Urinary bladder (tissue), 4 donors: ENCODE results near the gene ACOXL. TPM values are rescaled to one million over a fixed set of nuclear protein-coding genes. Genes with fewer than 3 reads are reported as not detected.
A peak's percentile ranks its signal among the peaks of the same experiment; 100 is the strongest.

Source experiments
- DNase-seq: peaks from one replicate; pipeline ENCODE4 v3.0.0-alpha.2; 2015; ENCODE audit errors: extremely low spot score
- H3K27ac ChIP-seq: one replicate; pipeline ENCODE4 v1.5.1; 2013; ENCODE audit warnings: low read depth, mild to moderate bottlenecking, moderate library complexity
- H3K36me3 ChIP-seq: one replicate; pipeline ENCODE4 v1.6.1; 2013; ENCODE audit warnings: mild to moderate bottlenecking, moderate library complexity; ENCODE audit not compliant: insufficient read depth
- H3K4me1 ChIP-seq: one replicate; pipeline ENCODE4 v1.6.1; 2013; ENCODE audit warnings: mild to moderate bottlenecking, moderate library complexity; ENCODE audit not compliant: insufficient read depth
- H3K4me3 ChIP-seq: one replicate; pipeline ENCODE4 v1.5.1; 2013; ENCODE audit warnings: low read depth, low read length
- WGBS: extraction: QIAGEN DNeasy Blood & Tissue Kit; methylation state at CpG from one replicate; pipeline ENCODE4 v1.1.7; 2013; 5-methylcytosine and 5-hydroxymethylcytosine counted together
- polyA plus RNA-seq: library from polyadenylated mRNA; stranded (reverse); fragments of 200-250 nt; gene quantifications from one replicate; pipeline ENCODE4 v1.2.3, GENCODE V29; 2013
- total RNA-seq: library from RNA; depleted of rRNA; stranded (reverse); fragments of >200 nt; gene quantifications from one replicate; pipeline ENCODE4 v1.2.3, GENCODE V29; 2014
- donor health status: healthy with polysubstance abuse.
- donor health status: healthy.

Gene ACOXL
- total and polyA plus RNA-seq, 2 donors = 1.2 to 6.2 TPM

DNA sequence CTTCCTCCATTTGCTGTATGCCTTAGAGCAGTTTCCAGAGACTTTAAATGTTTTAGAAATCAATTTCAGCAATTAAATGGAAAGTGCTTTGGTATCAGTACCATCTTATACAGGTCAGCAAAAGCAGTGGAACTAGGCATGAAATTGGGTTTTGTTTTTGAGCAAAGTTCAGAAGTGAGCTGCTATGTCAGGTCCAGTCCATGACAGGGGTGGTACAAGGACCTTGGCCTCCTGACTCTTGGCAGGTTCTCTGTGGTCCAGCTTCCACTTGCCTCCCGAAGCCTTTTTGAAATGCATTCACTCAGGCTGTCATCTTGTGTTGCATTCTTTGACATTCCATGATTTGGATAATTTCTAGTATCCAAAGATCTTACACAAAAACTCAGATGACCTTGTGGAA lies 159.3 kb downstream of the ACOXL start:
- 0% methylated on average over 1 of the region's 1 CpG for WGBS
- H3K27ac ChIP-seq = no peak overlapping the region
- DNase-seq = no peak

DNA sequence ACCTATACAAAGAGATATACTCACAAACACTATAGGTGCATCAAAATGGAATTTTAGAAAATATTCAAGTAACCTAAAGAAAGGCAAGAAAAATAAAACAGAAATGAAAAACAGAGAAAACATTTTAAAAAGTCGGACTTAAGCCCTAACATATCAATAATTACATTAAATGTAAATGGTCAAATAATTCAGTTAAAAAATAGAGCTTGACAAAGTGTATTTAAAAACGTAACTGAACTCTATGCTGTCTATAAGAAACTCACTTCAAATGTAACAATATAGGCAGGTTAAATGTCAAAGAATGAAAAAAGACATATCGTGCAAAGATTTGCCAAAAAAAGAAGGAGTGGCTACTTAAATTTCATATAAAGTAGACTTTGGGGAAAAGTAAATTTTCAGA lies 163.9 kb downstream of the ACOXL start:
- no peak for DNase-seq
- WGBS = 79% methylated on average over 3 of the region's 3 CpGs
- no peak overlapping the region for H3K27ac ChIP-seq
- no peak overlapping the region for H3K4me3 ChIP-seq
- no peaks in the 10 kb centered on the region for H3K36me3 ChIP-seq
- H3K4me1 ChIP-seq = no peaks in the 10 kb centered on the region

More for the DNA sequence above, 159.3 kb downstream of the ACOXL start:
- Histone ChIP-seq H3K4me3 (no peak overlapping the region), H3K4me1 (no peaks in the 10 kb centered on the region), H3K36me3 (no peaks in the 10 kb centered on the region)

DNA sequence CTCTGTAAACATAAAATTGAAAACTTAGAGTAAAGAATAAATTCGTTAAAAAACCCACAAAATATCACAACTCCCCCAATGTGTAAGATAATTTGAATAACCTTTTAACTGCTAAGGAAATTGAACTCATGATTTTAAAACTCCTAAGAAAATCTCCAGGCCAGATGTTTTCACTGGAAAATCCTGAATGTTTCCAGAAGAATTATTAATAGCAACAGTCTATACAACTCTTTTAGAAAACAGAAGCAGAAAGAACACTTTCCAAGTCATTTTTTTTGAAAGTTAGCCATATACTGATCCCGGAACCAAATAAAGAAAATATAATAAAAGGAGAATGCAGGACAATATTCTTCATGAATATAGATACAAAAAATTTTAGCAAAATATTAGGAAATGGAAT lies 165.6 kb downstream of the ACOXL start:
- Histone ChIP-seq H3K4me3 (no peak overlapping the region), H3K36me3 (no peaks in the 10 kb centered on the region), H3K4me1 (no peaks in the 10 kb centered on the region), H3K27ac (no peak overlapping the region)
- no peak for DNase-seq
- WGBS = 66% methylated on average over 2 of the region's 2 CpGs

DNA sequence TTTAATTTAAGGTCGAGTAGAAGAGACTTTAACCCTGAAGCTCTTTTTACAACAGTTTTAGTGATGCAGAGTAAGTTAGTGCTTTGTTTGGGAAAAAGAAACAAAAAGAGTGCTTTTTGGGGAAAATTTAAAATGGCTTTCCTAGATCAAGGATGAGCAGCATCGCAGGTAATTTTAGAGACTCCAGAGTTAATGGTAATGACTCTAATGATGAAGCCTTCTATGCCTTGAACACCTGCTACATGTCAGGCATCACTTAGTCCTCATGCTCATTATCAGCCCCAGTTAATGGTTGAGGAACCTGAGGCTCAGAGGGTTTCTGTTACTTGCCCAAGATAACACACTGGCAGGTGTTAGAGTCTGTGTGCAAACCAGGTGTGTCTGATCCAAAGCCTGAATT lies 167.8 kb downstream of the ACOXL start:
- 78% methylated on average over 2 of the region's 2 CpGs for WGBS
- Histone ChIP-seq H3K4me3 (no peak overlapping the region), H3K36me3 (no peaks in the 10 kb centered on the region), H3K4me1 (no peaks in the 10 kb centered on the region), H3K27ac (no peak overlapping the region)
- DNase-seq = no peak

DNA sequence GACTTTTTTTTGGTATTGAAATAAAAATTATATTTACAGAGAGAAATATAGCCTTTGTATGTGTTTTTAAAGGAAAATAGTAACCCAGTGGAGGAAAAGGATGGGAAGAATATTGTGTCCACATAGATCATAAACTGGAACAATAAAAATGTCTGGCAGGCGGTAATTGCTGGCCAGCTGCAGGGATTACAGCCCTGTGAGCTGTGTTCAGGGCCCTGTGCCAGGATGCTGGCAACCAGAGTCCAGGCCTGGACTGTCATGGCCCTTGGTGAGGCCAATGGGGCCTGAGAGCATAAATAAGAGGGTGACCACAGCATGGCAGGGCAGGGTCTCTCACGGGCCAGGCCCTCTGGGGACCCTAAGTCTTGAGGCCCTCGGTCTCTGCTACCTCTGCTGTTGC lies 171.2 kb downstream of the ACOXL start:
- no peak overlapping the region for H3K27ac ChIP-seq
- no peak overlapping the region for H3K4me3 ChIP-seq
- peak; percentile 21 for DNase-seq
- 69% methylated on average over 3 of the region's 3 CpGs for WGBS
- H3K36me3 ChIP-seq = no peaks in the 10 kb centered on the region
- H3K4me1 ChIP-seq = no peaks in the 10 kb centered on the region

DNA sequence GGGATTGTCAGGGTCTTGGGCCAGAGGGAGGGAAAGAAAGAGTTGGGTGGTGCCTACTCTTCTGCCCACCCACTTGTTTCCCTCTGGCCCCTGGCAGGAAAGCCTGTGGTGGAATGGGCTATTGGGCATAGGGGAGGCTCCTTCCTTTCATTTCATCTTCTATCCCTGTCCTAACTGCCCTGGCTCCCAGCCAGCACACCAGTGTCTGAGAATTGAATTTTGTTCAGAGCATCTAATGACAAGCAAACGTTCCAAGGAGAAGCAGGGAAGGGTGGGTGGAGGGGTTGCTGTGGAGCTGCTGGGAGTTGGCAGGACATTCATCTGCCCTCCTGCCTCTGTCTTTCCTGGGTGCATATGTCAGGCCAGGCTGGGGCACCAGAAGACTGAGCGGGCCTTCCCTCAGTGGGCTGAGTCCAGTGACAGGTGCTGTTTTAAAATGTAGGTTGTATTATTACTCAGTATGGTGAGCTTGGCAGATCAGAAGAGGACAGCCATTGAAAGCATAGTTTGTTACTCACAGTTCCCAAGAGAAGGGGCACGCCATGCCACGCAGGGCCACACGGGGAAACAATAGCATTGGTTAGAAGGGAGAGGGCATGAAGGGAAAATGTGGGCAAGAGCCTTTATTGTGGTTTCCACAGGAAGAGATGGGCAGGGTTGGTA lies 171.9 kb downstream of the ACOXL start:
- no peak for DNase-seq
- H3K4me3 ChIP-seq = no peak overlapping the region
- H3K27ac ChIP-seq = no peak overlapping the region
- no peaks in the 10 kb centered on the region for H3K4me1 ChIP-seq
- WGBS = 81% methylated on average over 5 of the region's 5 CpGs
- no peaks in the 10 kb centered on the region for H3K36me3 ChIP-seq

DNA sequence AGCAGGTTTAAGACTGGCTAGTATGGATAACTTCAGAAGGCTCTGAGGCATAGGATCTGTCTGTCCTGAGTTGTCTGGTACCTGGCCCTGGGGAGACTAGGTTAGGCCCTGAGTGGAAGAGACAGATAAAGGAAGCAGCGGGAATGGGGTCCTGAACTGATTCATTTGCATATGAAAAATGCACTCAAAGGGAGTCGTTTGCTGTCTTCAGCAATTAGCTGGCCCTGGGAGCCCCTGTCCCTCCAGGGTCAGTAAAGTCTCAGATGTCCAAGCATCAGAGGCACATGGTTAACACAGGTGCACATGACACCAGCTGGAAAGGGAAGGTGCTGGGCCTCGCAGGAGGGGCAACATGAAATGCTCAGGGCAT lies 172.4 kb downstream of the ACOXL start:
- no peak for DNase-seq
- WGBS = 87% methylated on average over 3 of the region's 3 CpGs
- no peaks in the 10 kb centered on the region for H3K36me3 ChIP-seq
- H3K27ac ChIP-seq = no peak overlapping the region
- no peaks in the 10 kb centered on the region for H3K4me1 ChIP-seq
- H3K4me3 ChIP-seq = no peak overlapping the region

DNA sequence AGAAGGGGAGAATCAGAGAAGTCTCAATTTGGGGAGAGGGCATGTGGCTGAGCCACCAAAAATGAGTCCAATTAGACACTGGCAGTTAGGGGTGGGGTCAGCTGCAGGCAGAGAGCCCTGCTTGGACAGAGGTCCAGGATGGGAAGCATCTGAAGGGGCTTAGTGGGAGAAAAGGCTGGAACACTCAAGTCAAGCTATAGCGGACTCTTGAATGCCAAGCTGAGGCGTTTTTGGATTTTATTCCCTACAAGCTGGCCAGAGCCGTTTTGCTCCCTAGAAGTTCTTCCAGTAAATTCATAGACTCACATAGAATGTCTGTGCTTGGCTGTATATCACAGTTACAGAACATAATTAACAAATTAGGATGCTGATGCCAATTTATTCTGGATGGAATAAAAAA lies 172.8 kb downstream of the ACOXL start:
- 83% methylated on average over 3 of the region's 3 CpGs for WGBS
- Histone ChIP-seq H3K4me1 (no peaks in the 10 kb centered on the region), H3K27ac (no peak overlapping the region), H3K4me3 (no peak overlapping the region), H3K36me3 (no peaks in the 10 kb centered on the region)
- no peak for DNase-seq

DNA sequence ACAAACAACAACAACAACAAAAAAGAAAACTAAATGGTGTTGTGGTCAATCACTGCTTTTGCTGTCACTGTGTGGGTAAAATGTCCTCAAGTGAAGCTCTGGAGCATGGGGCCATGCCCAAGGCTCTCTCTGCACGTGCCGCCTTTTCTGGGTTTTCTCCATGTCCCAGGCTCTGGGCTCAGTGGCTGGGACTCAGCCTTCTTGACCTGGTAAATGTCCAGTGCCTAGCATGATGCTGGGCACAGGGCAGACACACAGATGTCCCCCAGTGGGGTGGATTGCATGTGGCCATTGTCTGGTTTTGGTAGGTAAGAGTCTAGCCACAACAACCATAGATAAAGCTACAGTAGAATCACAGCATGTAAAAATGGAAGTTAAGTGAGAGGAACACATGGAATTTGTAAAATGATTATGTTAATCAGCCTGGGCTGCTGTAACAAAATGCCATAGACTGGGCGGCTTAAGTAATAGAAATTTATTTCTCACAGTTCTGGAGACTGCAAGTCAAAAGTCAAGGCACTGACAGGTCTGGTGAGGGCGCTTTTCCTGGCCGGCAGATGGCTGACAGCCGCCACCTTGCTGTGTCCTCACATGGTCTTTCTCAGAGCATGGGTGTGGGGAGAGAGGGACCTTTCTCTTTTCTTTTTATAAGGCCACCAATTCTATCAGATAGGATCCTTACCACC lies 174.4 kb downstream of the ACOXL start:
- no peaks in the 10 kb centered on the region for H3K36me3 ChIP-seq
- no peak overlapping the region for H3K27ac ChIP-seq
- H3K4me1 ChIP-seq = no peaks in the 10 kb centered on the region
- no peak overlapping the region for H3K4me3 ChIP-seq
- WGBS = 94% methylated on average over 6 of the region's 6 CpGs
- DNase-seq = no peak

DNA sequence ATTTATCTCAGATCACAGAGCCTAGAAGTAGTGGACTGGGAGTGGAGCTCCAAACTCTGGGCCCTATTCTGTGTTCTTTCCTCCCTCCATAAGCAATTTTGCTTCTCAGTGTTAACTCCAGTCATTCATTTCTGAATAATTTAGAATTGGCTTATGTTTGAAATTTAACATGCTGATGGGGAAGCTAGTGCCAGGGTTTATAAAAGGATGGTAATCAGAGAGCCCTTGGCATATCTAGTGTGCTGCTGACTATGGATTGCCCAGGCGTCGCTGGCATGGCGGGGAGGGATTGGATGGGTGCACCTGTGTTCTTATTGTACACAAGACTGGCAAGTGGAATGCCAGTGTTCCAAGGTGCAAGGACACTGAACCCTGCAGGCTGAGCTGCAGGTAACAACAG lies 177.1 kb downstream of the ACOXL start:
- Histone ChIP-seq H3K36me3 (no peaks in the 10 kb centered on the region), H3K4me3 (no peak overlapping the region), H3K27ac (no peak overlapping the region), H3K4me1 (no peaks in the 10 kb centered on the region)
- DNase-seq = no peak
- 90% methylated on average over 3 of the region's 3 CpGs for WGBS

DNA sequence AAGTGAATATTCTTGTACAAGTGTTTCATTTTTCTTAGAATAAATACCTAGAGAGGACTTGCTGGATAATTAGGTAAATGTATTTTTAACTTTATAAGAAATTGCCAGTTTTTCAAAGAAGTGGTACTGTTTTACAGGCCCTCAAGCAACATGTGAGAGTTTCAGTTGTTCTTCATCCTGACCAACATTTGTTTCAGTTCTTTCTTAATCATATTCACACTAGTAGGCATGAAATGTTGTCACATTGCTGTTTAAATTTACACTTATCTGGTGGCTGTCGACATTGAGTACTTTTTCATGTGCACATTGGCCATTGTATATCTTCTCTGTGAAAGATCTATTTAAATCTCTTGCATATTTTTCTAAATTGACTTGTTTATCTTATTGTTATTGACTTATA lies 178.1 kb downstream of the ACOXL start:
- no peak for DNase-seq
- Histone ChIP-seq H3K27ac (no peak overlapping the region), H3K36me3 (no peaks in the 10 kb centered on the region), H3K4me1 (no peaks in the 10 kb centered on the region), H3K4me3 (no peak overlapping the region)
- 79% methylated on average over 1 of the region's 1 CpG for WGBS

DNA sequence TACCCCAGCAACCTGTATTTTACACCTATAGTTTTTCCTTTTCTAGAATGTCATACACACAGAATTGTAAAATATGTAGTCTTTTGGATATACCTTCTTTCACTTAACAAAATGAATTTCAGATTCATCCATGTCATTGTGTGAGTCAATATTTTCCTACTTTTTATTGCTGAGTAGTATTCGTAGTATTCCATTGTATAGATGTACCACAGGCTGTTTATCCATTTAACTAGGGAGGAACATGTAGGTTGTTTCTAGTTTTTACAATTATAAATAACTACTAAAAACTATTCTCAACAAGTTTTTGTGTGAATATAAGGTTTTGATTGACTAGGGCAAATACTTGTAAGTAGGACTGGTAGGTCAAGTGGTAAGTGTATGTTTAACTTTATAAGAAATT lies 187.4 kb downstream of the ACOXL start:
- Histone ChIP-seq H3K4me3 (no peak overlapping the region), H3K36me3 (no peaks in the 10 kb centered on the region), H3K27ac (no peak overlapping the region), H3K4me1 (no peaks in the 10 kb centered on the region)
- WGBS = 99% methylated on average over 1 of the region's 1 CpG
- DNase-seq = no peak

DNA sequence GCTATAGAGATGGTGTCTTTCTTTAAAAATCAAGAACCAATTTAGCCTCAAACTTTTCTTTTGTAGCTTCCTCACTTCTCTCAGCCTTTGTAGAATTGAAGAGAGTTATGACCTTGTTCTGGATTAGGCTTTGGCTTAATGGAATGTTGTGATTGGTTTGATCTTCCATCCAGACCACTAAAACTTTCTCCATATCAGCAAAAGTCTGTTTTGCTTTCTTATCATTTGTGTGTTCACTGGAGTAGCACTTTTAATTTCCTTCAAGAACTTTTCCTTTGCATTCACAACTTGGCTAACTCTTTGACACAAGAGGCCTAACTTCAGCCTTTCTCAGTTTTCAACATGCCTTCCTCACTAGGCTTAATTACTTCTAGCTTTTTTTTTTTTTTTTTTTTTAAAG lies 193.1 kb downstream of the ACOXL start:
- DNase-seq = no peak
- no peak overlapping the region for H3K4me3 ChIP-seq
- no peaks in the 10 kb centered on the region for H3K4me1 ChIP-seq
- H3K27ac ChIP-seq = no peak overlapping the region
- H3K36me3 ChIP-seq = no peaks in the 10 kb centered on the region

DNA sequence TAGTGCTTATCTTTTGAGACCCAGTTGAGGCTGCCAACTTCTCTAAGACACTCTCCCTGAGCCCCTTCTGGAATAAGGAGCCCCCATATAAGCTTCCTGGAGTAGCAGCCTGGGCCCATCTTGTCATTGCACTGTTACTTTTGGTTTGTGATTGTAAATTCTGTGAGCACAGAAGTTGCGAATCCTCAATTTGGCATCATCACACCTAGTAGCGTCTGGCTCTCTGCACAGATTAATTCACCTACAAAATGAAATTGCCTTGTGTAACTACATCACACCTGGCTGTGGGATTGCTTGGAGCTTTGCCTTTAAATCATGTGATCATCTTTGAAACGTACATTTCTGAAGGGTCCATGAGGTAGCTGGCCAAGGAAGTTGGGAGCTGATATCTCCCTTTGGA lies 195.2 kb downstream of the ACOXL start:
- no peak for DNase-seq
- Histone ChIP-seq H3K4me3 (no peak overlapping the region), H3K4me1 (no peaks in the 10 kb centered on the region), H3K27ac (no peak overlapping the region), H3K36me3 (no peaks in the 10 kb centered on the region)
- 89% methylated on average over 3 of the region's 3 CpGs for WGBS
